ENCODE data around the gene PID1. TPM values are rescaled to one million over a fixed set of nuclear protein-coding genes. Genes with fewer than 3 reads are reported as not detected.

Gene PID1
- total RNA-seq, 1 experiment from 2014 or later = 2.6 TPM

DNA sequence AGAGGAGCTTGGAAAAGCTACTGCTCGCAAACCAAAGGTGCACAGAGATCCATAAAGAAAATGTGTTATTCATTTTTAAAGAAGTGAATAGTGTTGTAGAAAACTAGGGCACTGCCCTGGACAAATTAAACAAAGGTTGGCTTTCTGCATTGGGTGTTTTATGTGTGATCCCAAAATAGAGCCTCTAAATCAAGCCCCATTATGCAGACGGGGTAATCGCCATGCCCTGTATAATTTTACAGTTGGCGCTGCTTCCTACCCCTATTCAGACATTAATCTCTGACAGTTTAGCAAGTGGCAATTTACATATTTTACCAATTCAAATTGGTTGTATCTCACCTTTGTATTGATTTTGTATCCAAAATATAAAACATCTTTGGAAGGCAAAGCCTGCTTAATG lies 109.1 kb downstream of the PID1 start:
- DNase-seq (ENCODE audit: low spot score) (no peak), ATAC-seq (no peak)
- H3K27ac Mint-ChIP-seq = no peak overlapping the region
- no peaks in the 10 kb centered on the region for H3K9me3 Mint-ChIP-seq
- no peaks in the 10 kb centered on the region for H3K27me3 Mint-ChIP-seq (ENCODE audit: low read depth)
- ChIA-PET POLR2A (no interaction called here), CTCF (no interaction called here)
- no peak for TF ChIP-seq SMAD4 (CRISPR knock-in tag; IDR thresholded peaks at IDR 0.05)
- TF ChIP-seq, protein P1, sequence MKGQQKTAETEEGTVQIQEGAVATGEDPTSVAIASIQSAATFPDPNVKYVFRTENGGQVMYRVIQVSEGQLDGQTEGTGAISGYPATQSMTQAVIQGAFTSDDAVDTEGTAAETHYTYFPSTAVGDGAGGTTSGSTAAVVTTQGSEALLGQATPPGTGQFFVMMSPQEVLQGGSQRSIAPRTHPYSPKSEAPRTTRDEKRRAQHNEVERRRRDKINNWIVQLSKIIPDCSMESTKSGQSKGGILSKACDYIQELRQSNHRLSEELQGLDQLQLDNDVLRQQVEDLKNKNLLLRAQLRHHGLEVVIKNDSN (CRISPR knock-in tag; IDR thresholded peaks at IDR 0.05) = no peak
- no peak for TF ChIP-seq PRRX2 (CRISPR knock-in tag; IDR thresholded peaks at IDR 0.05)
- no peak for TF ChIP-seq NFYB (CRISPR knock-in tag; conservative IDR thresholded peaks at IDR 0.05; ENCODE audit: low read depth)
- TF ChIP-seq SOX15 (CRISPR knock-in tag; IDR thresholded peaks at IDR 0.05) = no peak
- no peak for TF ChIP-seq IRF2 (CRISPR knock-in tag; IDR thresholded peaks at IDR 0.05; ENCODE audit: borderline replicate concordance, low read depth)
- TF ChIP-seq CREB1 (CRISPR knock-in tag; IDR thresholded peaks at IDR 0.05) = no peak
- TF ChIP-seq TP53 (CRISPR knock-in tag; IDR thresholded peaks at IDR 0.05) = no peak
- TF ChIP-seq ATF1 (CRISPR knock-in tag; IDR thresholded peaks at IDR 0.05) = no peak
- H3K4me1 Mint-ChIP-seq = peaks cover 11% of the 10 kb centered on the region
- H3K4me3 Mint-ChIP-seq = no peak overlapping the region
- H3K36me3 Mint-ChIP-seq = no peaks in the 10 kb centered on the region

DNA sequence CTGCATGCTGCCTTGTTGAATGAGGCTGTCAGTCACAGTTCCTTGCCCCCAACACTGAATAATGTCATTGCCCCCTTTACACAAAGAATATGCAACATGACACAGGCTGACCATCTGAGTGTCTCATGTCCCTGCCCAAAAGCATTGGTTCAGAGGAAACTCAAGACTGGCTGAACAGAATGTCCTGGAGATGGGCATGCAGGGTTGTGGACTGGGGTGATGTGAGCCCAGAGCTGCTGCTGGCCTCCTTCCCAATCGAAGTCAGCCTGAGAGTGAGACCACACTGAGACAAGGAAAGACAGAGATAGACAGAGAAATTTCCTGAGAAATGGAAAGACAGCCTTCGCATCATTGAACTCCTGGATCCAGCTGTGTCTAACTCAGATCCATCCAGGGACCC lies 110.1 kb downstream of the PID1 start:
- no peaks in the 10 kb centered on the region for H3K27me3 Mint-ChIP-seq (ENCODE audit: low read depth)
- DNase-seq (ENCODE audit: low spot score) (no peak), ATAC-seq (no peak)
- H3K9me3 Mint-ChIP-seq = 0 out of 2 replicates have a peak, but pooled peaks cover 6% of the 10 kb centered on the region
- H3K27ac Mint-ChIP-seq = no peak overlapping the region
- H3K4me3 Mint-ChIP-seq = no peak overlapping the region
- POLR2A ChIA-PET = no interaction called here
- H3K4me1 Mint-ChIP-seq = peaks cover 11% of the 10 kb centered on the region
- CTCF ChIA-PET = no interaction called here
- no peaks in the 10 kb centered on the region for H3K36me3 Mint-ChIP-seq
- TF ChIP-seq JAZF1 (CRISPR knock-in tag; IDR thresholded peaks at IDR 0.05) (no peak), SP1 (CRISPR knock-in tag; conservative IDR thresholded peaks at IDR 0.05) (no peak), ZNF423 (CRISPR knock-in tag; IDR thresholded peaks at IDR 0.05) (no peak), GTF2I (CRISPR knock-in tag; conservative IDR thresholded peaks at IDR 0.05) (no peak), TP53 (CRISPR knock-in tag; IDR thresholded peaks at IDR 0.05) (no peak), FOXP1 (CRISPR knock-in tag; IDR thresholded peaks at IDR 0.05; ENCODE audit: borderline replicate concordance) (no peak), ZNF121 (CRISPR knock-in tag; IDR thresholded peaks at IDR 0.05) (no peak), ZNF396 (CRISPR knock-in tag; IDR thresholded peaks at IDR 0.05; ENCODE audit: borderline replicate concordance) (no peak), ZNF219 (CRISPR knock-in tag; IDR thresholded peaks at IDR 0.05; ENCODE audit: borderline replicate concordance) (no peak)
- TF ChIP-seq, protein P2, sequence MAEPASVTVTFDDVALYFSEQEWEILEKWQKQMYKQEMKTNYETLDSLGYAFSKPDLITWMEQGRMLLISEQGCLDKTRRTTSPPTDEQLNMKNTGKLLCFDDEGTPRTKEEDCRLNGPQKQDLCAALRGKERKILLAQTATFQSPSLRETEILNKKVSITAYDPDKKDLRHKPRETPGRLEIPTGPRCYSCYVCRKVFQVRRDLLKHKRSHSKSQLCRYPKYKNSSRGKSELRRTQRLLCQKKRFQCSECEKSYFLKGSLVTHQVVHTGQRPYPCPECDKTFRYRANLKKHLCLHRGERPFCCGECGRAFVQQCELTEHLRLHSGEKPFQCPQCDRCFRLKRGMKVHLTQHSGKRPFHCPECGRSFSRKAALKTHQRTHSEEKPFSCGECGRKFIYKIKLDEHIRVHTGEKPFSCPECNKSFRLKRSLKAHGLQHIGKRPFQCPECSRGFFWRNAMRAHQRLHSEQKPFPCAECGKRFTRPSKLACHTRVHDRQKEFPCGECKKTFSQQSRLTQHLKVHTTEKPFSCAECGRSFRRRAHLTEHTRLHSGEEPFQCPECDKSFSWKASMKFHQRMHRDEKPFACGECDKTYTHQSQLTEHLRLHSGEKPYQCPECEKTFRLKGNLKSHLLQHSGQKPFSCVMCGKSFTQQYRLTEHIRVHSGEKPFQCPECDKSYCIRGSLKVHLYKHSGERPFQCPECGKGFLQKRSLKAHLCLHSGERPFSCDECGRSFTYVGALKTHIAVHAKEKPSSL (CRISPR knock-in tag; conservative IDR thresholded peaks at IDR 0.05) = no peak
- TF ChIP-seq, protein P3, sequence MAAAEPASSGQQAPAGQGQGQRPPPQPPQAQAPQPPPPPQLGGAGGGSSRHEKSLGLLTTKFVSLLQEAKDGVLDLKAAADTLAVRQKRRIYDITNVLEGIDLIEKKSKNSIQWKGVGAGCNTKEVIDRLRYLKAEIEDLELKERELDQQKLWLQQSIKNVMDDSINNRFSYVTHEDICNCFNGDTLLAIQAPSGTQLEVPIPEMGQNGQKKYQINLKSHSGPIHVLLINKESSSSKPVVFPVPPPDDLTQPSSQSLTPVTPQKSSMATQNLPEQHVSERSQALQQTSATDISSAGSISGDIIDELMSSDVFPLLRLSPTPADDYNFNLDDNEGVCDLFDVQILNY (CRISPR knock-in tag; IDR thresholded peaks at IDR 0.05) = no peak
- TF ChIP-seq, protein P4, sequence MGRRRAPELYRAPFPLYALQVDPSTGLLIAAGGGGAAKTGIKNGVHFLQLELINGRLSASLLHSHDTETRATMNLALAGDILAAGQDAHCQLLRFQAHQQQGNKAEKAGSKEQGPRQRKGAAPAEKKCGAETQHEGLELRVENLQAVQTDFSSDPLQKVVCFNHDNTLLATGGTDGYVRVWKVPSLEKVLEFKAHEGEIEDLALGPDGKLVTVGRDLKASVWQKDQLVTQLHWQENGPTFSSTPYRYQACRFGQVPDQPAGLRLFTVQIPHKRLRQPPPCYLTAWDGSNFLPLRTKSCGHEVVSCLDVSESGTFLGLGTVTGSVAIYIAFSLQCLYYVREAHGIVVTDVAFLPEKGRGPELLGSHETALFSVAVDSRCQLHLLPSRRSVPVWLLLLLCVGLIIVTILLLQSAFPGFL (CRISPR knock-in tag; IDR thresholded peaks at IDR 0.05; ENCODE audit: borderline replicate concordance) = no peak
- TF ChIP-seq, protein P5, sequence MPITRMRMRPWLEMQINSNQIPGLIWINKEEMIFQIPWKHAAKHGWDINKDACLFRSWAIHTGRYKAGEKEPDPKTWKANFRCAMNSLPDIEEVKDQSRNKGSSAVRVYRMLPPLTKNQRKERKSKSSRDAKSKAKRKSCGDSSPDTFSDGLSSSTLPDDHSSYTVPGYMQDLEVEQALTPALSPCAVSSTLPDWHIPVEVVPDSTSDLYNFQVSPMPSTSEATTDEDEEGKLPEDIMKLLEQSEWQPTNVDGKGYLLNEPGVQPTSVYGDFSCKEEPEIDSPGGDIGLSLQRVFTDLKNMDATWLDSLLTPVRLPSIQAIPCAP (CRISPR knock-in tag; IDR thresholded peaks at IDR 0.05) = no peak
- TF ChIP-seq, protein P6, sequence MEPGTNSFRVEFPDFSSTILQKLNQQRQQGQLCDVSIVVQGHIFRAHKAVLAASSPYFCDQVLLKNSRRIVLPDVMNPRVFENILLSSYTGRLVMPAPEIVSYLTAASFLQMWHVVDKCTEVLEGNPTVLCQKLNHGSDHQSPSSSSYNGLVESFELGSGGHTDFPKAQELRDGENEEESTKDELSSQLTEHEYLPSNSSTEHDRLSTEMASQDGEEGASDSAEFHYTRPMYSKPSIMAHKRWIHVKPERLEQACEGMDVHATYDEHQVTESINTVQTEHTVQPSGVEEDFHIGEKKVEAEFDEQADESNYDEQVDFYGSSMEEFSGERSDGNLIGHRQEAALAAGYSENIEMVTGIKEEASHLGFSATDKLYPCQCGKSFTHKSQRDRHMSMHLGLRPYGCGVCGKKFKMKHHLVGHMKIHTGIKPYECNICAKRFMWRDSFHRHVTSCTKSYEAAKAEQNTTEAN (CRISPR knock-in tag; IDR thresholded peaks at IDR 0.05) = no peak
- TF ChIP-seq, protein P7, sequence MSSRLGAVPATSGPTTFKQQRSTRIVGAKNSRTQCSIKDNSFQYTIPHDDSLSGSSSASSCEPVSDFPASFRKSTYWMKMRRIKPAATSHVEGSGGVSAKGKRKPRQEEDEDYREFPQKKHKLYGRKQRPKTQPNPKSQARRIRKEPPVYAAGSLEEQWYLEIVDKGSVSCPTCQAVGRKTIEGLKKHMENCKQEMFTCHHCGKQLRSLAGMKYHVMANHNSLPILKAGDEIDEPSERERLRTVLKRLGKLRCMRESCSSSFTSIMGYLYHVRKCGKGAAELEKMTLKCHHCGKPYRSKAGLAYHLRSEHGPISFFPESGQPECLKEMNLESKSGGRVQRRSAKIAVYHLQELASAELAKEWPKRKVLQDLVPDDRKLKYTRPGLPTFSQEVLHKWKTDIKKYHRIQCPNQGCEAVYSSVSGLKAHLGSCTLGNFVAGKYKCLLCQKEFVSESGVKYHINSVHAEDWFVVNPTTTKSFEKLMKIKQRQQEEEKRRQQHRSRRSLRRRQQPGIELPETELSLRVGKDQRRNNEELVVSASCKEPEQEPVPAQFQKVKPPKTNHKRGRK (CRISPR knock-in tag; IDR thresholded peaks at IDR 0.05; ENCODE audit: borderline replicate concordance) = no peak
- TF ChIP-seq, protein P8, sequence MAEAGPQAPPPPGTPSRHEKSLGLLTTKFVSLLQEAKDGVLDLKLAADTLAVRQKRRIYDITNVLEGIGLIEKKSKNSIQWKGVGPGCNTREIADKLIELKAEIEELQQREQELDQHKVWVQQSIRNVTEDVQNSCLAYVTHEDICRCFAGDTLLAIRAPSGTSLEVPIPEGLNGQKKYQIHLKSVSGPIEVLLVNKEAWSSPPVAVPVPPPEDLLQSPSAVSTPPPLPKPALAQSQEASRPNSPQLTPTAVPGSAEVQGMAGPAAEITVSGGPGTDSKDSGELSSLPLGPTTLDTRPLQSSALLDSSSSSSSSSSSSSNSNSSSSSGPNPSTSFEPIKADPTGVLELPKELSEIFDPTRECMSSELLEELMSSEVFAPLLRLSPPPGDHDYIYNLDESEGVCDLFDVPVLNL (CRISPR knock-in tag; IDR thresholded peaks at IDR 0.05; ENCODE audit: borderline replicate concordance, low read depth) = no peak
- TF ChIP-seq, protein P1 (CRISPR knock-in tag; IDR thresholded peaks at IDR 0.05) = no peak
- TF ChIP-seq, protein P9, sequence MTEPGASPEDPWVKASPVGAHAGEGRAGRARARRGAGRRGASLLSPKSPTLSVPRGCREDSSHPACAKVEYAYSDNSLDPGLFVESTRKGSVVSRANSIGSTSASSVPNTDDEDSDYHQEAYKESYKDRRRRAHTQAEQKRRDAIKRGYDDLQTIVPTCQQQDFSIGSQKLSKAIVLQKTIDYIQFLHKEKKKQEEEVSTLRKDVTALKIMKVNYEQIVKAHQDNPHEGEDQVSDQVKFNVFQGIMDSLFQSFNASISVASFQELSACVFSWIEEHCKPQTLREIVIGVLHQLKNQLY (CRISPR knock-in tag; IDR thresholded peaks at IDR 0.05) = no peak
